H1 (cell line): Measurements from ENCODE around the gene AP2A2. TPM values are rescaled to one million over a fixed set of nuclear protein-coding genes. Genes with fewer than 3 reads are reported as not detected.

Experiments used
- CTCF ChIA-PET: fragments of 300-600 bp; sonication (Branson Sonifier 250); formaldehyde crosslinking; loops from one replicate; lab custom pipeline; 2021; ENCODE audit not compliant: partially characterized antibody; lab: Charles Lee
- POLR2A ChIA-PET: fragments of 300-600 bp; sonication (Branson Sonifier 250); formaldehyde crosslinking; loops from one replicate; lab custom pipeline; 2021; ENCODE audit warnings: inconsistent platforms; ENCODE audit not compliant: partially characterized antibody; lab: Charles Lee
- DNase-seq, 2 experiments: peaks; one replicate each; pipeline versions ENCODE4 v3.0.0 to v3.0.0-alpha.2; 2010 to 2022; ENCODE audit warnings: low spot score in 2 of 2, low read depth in 1 of 2, mixed read lengths in 1 of 2
- FAIRE-seq: peaks from 2 replicates; lab custom pipeline; 2011; peaks lifted over from hg19 to GRCh38; lab: Jason Lieb, UNC
- H2AFZ ChIP-seq: 2 replicates; pipeline ENCODE4 v1.8.1; 2012; ENCODE audit warnings: low read length, inconsistent platforms
- H2AK5ac ChIP-seq: 2 replicates; pipeline ENCODE4 v1.6.1; 2013; ENCODE audit warnings: low read depth, low read length
- H2BK120ac ChIP-seq: replicated peaks from 2 replicates; pipeline ENCODE3; 2013; ENCODE audit warnings: low read depth, low read length, inconsistent platforms
- H2BK12ac ChIP-seq: 2 replicates; pipeline ENCODE4 v1.6.1; 2013; ENCODE audit warnings: low read depth, low read length
- H2BK15ac ChIP-seq: 2 replicates; pipeline ENCODE4 v1.6.1; 2013; ENCODE audit warnings: low read length
- H2BK20ac ChIP-seq: 2 replicates; pipeline ENCODE4 v1.6.1; 2013; ENCODE audit warnings: low read length
- H2BK5ac ChIP-seq: 2 replicates; pipeline ENCODE4 v1.6.1; 2013; ENCODE audit warnings: low read depth, low read length
- H3K14ac ChIP-seq: 2 replicates; pipeline ENCODE4 v1.6.1; 2013; ENCODE audit warnings: inconsistent platforms; ENCODE audit not compliant: insufficient read length
- H3K18ac ChIP-seq: 2 replicates; pipeline ENCODE4 v1.6.1; 2013; ENCODE audit warnings: low read length; ENCODE audit errors: extremely low read depth
- H3K23ac ChIP-seq: 2 replicates; pipeline ENCODE4 v1.6.1; 2013; ENCODE audit warnings: inconsistent platforms; ENCODE audit not compliant: insufficient read length
- H3K23me2 ChIP-seq: 2 replicates; pipeline ENCODE4 v1.6.1; 2013; ENCODE audit warnings: low read depth, low read length
- H3K27ac ChIP-seq: 2 replicates; pipeline ENCODE4 v1.6.1; 2011; ENCODE audit warnings: low read depth, low read length, inconsistent platforms
- H3K27me3 ChIP-seq, 4 experiments: replicated peaks in 1 of 4; 1 replicate in 1 of 4; 2 replicates in 3 of 4; pipeline versions ENCODE4 v1.6.1 to v1.8.1; 2011 to 2013; ENCODE audit warnings: low read length in 3 of 4, mild to moderate bottlenecking in 3 of 4, inconsistent platforms in 2 of 4, mixed read lengths in 2 of 4, moderate library complexity in 1 of 4; ENCODE audit not compliant: control insufficient read depth in 3 of 4, insufficient read depth in 3 of 4; ENCODE audit errors: extremely low read depth in 1 of 4
- H3K36me3 ChIP-seq, 4 experiments: 2 replicates each; pipeline versions ENCODE4 v1.6.1 to v1.8.1; 2011 to 2013; ENCODE audit warnings: mild to moderate bottlenecking in 4 of 4, low read length in 3 of 4, moderate library complexity in 2 of 4, control low read depth in 1 of 4, inconsistent platforms in 1 of 4; ENCODE audit not compliant: insufficient read depth in 4 of 4, control insufficient read depth in 2 of 4
- H3K4ac ChIP-seq: replicated peaks from 2 replicates; pipeline ENCODE3; 2013; ENCODE audit warnings: low read length, low read depth, mixed read lengths, inconsistent platforms; ENCODE audit not compliant: insufficient read length
- H3K4me1 ChIP-seq, 4 experiments: replicated peaks in 1 of 4; 1 replicate in 1 of 4; 2 replicates in 3 of 4; pipeline versions ENCODE4 v1.6.1 to v1.8.1; 2011 to 2013; ENCODE audit warnings: low read length in 3 of 4, inconsistent platforms in 2 of 4, mixed read lengths in 1 of 4; ENCODE audit not compliant: insufficient read depth in 4 of 4, control insufficient read depth in 3 of 4
- H3K4me2 ChIP-seq, 2 experiments: 2 replicates each; pipeline versions ENCODE4 v1.6.1 to v1.8.1; 2011 to 2013; ENCODE audit warnings: low read depth in 2 of 2, low read length in 2 of 2, control low read depth in 1 of 2, inconsistent platforms in 1 of 2, mild to moderate bottlenecking in 1 of 2; ENCODE audit not compliant: insufficient read depth in 1 of 2
- H3K4me3 ChIP-seq, 4 experiments: fragments of 200-600, 300-600 bp in 1 of 4; sonication (generic), shearing (Covaris generic), sonication (Bioruptor Twin) in 1 of 4; 2 replicates each; pipeline versions ENCODE4 v1.5.1 to v1.8.1; 2011 to 2016; ENCODE audit warnings: low read length in 4 of 4, low read depth in 3 of 4, control low read depth in 2 of 4, inconsistent platforms in 2 of 4, mild to moderate bottlenecking in 2 of 4, mixed read lengths in 1 of 4, moderate library complexity in 1 of 4; ENCODE audit not compliant: insufficient read depth in 2 of 4; ENCODE audit errors: extremely low read depth in 1 of 4
- H3K56ac ChIP-seq: replicated peaks from 2 replicates; pipeline ENCODE3; 2013; ENCODE audit warnings: low read depth, mild to moderate bottlenecking, mixed read lengths, low read length, inconsistent platforms; ENCODE audit not compliant: insufficient read length
- H3K79me1 ChIP-seq: 2 replicates; pipeline ENCODE4 v1.6.1; 2013; ENCODE audit warnings: low read depth, low read length, control low read depth
- H3K79me2 ChIP-seq, 2 experiments: 2 replicates each; pipeline versions ENCODE4 v1.6.1 to v1.8.1; 2012 to 2013; ENCODE audit warnings: low read length in 2 of 2, mild to moderate bottlenecking in 2 of 2, inconsistent platforms in 1 of 2; ENCODE audit not compliant: insufficient read depth in 2 of 2, control insufficient read depth in 1 of 2
- H3K9ac ChIP-seq, 4 experiments: replicated peaks in 1 of 4; 1 replicate in 1 of 4; 2 replicates in 3 of 4; pipeline versions ENCODE4 v1.6.1 to v1.8.1; 2011 to 2013; ENCODE audit warnings: low read depth in 3 of 4, low read length in 3 of 4, control low read depth in 2 of 4, mild to moderate bottlenecking in 2 of 4, moderate library complexity in 2 of 4, inconsistent platforms in 1 of 4; ENCODE audit errors: extremely low read depth in 1 of 4
- H3K9me3 ChIP-seq, 2 experiments: 2 replicates each; pipeline versions ENCODE4 v1.6.1 to v1.8.1; 2012 to 2013; ENCODE audit warnings: mild to moderate bottlenecking in 2 of 2, moderate library complexity in 2 of 2, control low read depth in 1 of 2, inconsistent platforms in 1 of 2, low read depth in 1 of 2, low read length in 1 of 2, mixed read lengths in 1 of 2; ENCODE audit not compliant: insufficient read depth in 2 of 2
- H4K20me1 ChIP-seq, 2 experiments: replicated peaks in 1 of 2; 2 replicates each; pipeline versions ENCODE3 to v1.8.1; 2011 to 2013; ENCODE audit warnings: inconsistent platforms in 2 of 2, low read length in 2 of 2, mild to moderate bottlenecking in 1 of 2; ENCODE audit not compliant: insufficient read depth in 2 of 2, control insufficient read depth in 1 of 2
- H4K5ac ChIP-seq: 2 replicates; pipeline ENCODE4 v1.6.1; 2013; ENCODE audit warnings: low read length, low read depth, mixed read lengths, inconsistent platforms; ENCODE audit not compliant: insufficient read length
- H4K8ac ChIP-seq: 2 replicates; pipeline ENCODE4 v1.8.0; 2013; ENCODE audit warnings: mild to moderate bottlenecking, moderate library complexity, low read length, inconsistent platforms; ENCODE audit not compliant: insufficient read depth; ENCODE audit errors: extremely low read depth
- H4K91ac ChIP-seq: replicated peaks from 2 replicates; pipeline ENCODE3; 2013; ENCODE audit warnings: low read length, mixed read lengths, inconsistent platforms; ENCODE audit not compliant: insufficient read length
- CBX5 ChIP-seq: fragments of 300-800, 300-1000 bp; sonication (generic); IDR thresholded peaks from 2 replicates; pipeline ENCODE4 v1.7.1; 2016; ENCODE audit warnings: antibody characterized with exemption, low read length, low read depth
- WGBS, 2 experiments: shearing (Covaris generic) in 1 of 2; methylation state at CpG; one replicate each; pipeline versions ENCODE4 v1.1.6 to v1.1.7; 2013 to 2015; ENCODE audit warnings: low lambda C conversion rate in 2 of 2, mixed read lengths in 2 of 2, inconsistent platforms in 1 of 2, low coverage in 1 of 2, missing lambda C conversion rate in 1 of 2; ENCODE audit not compliant: insufficient replicate concordance in 2 of 2, insufficient coverage in 1 of 2, insufficient read length in 1 of 2; ENCODE audit errors: extremely low coverage in 1 of 2, missing lambda C conversion rate in 1 of 2; 5-methylcytosine and 5-hydroxymethylcytosine counted together
- polyA plus RNA-seq, 7 experiments: library from polyadenylated mRNA; depleted of rRNA in 3 of 7; stranded (reverse) in 5 of 7; unstranded in 2 of 7; fragments of >200 nt in 5 of 7; fragments of 200-250 nt in 2 of 7; gene quantifications; 1 replicate in 5 of 7; 2 replicates in 1 of 7; 4 replicates in 1 of 7; pipeline versions ENCODE4 v1.2.1 to v1.2.3, GENCODE V29; 2011 to 2013; ENCODE audit warnings: missing spikeins in 2 of 7, mixed read lengths in 2 of 7
- total RNA-seq: library from RNA; stranded (reverse); fragmentation: NEBNext Ultra II Directional; extraction: Animal tissue kit (Norgen Biotek cat#: 25700); gene quantifications from 2 replicates; pipeline ENCODE4 v1.2.1, GENCODE V29; 2021

The AP2A2 gene
- total and polyA plus RNA-seq, 2 of the 8 experiments (the other 6 are each of a cell fraction or from before 2014, with no cell fraction given) = 50.0 to 65.0 TPM

DNA sequence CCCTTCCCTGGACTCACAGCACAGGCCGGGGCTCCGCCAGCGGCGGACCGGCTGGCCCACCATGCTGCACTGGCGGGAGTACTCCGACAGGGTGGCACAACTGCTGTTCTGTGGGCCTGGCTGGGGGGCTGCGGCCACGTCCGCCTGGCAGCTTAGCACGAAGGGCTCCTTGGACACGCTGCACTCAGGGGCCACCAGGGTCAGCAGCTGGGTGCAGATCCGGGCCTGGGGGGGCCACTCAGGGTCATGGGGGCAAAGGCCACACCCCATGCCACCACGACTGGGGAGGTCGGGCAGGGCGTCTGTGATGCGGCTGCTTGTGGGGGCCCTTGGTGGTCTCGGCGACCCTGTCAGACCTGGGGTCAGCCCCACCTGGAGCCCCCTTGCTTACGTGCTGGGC, 104.9 kb downstream of the AP2A2 start:
- peak overlapping the region; percentile 25; the same call in 1 of the 2 replicates for H4K8ac ChIP-seq
- H3K23ac ChIP-seq = no peak overlapping the region
- no peak for DNase-seq
- H3K4me1 ChIP-seq = peaks cover 0 to 2% (median 0%) of the 10 kb centered on the region in 4 experiments; a peak in 1 of 7 replicates
- H3K4ac ChIP-seq = no peak overlapping the region
- no peak for FAIRE-seq
- no peak overlapping the region for H3K4me3 ChIP-seq
- no peaks in the 10 kb centered on the region for H3K27me3 ChIP-seq
- H3K79me2 ChIP-seq = no peaks in the 10 kb centered on the region
- ChIA-PET CTCF (interaction anchor here (0.8 to 1.0 kb wide), 3 partner anchors 10 to 26 kb away, joined by 3 to 4 read pairs (median 3); no protein-coding TSS in a partner anchor), POLR2A (interaction anchor here (1.1 to 1.2 kb wide), 3 partner anchors 10 to 21 kb away, joined by 3 to 4 read pairs (median 4); no protein-coding TSS in a partner anchor)
- no peak overlapping the region for H2BK120ac ChIP-seq
- no peak overlapping the region for H2AFZ ChIP-seq
- H4K91ac ChIP-seq = no peak overlapping the region
- H3K14ac ChIP-seq = no peak overlapping the region
- peaks cover 0 to 9% of the 10 kb centered on the region in 2 experiments for H4K20me1 ChIP-seq
- no peak overlapping the region for H3K9ac ChIP-seq
- no peak overlapping the region for H2AK5ac ChIP-seq
- H3K9me3 ChIP-seq = no peaks in the 10 kb centered on the region
- H2BK5ac ChIP-seq = no peak overlapping the region
- no peak overlapping the region for H2BK15ac ChIP-seq
- H2BK20ac ChIP-seq = no peak overlapping the region
- peaks cover 7% of the 10 kb centered on the region for H3K23me2 ChIP-seq
- no peak for TF ChIP-seq CBX5
- TF ChIP-seq, all 59 proteins: peak for 0
- H3K18ac ChIP-seq = no peak overlapping the region
- no peak overlapping the region for H2BK12ac ChIP-seq
- no peak overlapping the region for H4K5ac ChIP-seq
- no peak overlapping the region for H3K56ac ChIP-seq
- H3K79me1 ChIP-seq = peaks cover 4% of the 10 kb centered on the region; the same call in 1 of the 2 replicates
- H3K36me3 ChIP-seq = no peaks in the 10 kb centered on the region
- 94% methylated on average over 19 of the region's 20 CpGs; no CpG with 5 or more reads in 1 of the 2 experiments for WGBS, 2 experiments
- H3K27ac ChIP-seq = no peak overlapping the region
- H3K4me2 ChIP-seq = no peak overlapping the region
